Right lobe of liver (tissue), 6 donors: ENCODE results near the gene NEDD4L. TPM values are rescaled to one million over a fixed set of nuclear protein-coding genes. Genes with fewer than 3 reads are reported as not detected.

Experiments
- ATAC-seq, 4 donors: fragments of 200-7000 bp; cut with Tn5 transposase; one replicate each; pipeline ENCODE4 v1.9.1; 2020; ENCODE audit warnings: mild to moderate bottlenecking in 4 of 4, moderate library complexity in 4 of 4
- DNase-seq, 3 donors: peaks; one replicate each; pipeline ENCODE4 v3.0.0-alpha.2; 2020
- H3K27ac ChIP-seq, 3 donors: fragments of 200-600 bp; one replicate each; pipeline ENCODE4 v1.8.0; 2022
- H3K27me3 ChIP-seq, 2 donors: fragments of 200-600 bp; one replicate each; pipeline ENCODE4 v1.8.0; 2022
- H3K36me3 ChIP-seq, 4 donors: fragments of 200-600 bp; sonication (generic) in 1 of 4; one replicate each; pipeline versions ENCODE4 v1.5.1 to v1.8.0; 2017 to 2022; ENCODE audit warnings: control low read depth in 1 of 4
- H3K4me1 ChIP-seq, 4 donors: fragments of 200-600 bp; sonication (generic) in 1 of 4; one replicate each; pipeline versions ENCODE4 v1.5.1 to v1.8.0; 2017 to 2022; ENCODE audit warnings: control low read depth in 1 of 4
- H3K4me3 ChIP-seq, 3 donors: fragments of 200-600 bp; one replicate each; pipeline ENCODE4 v1.8.0; 2022
- H3K9me3 ChIP-seq, 4 donors: fragments of 200-600 bp; sonication (generic) in 1 of 4; one replicate each; pipeline versions ENCODE4 v1.5.1 to v1.8.0; 2017 to 2022; ENCODE audit warnings: control low read depth in 1 of 4
- POLR2A ChIP-seq: fragments of 450-650 bp; IDR thresholded peaks from one replicate; pipeline ENCODE4 v1.6.1; 2017; ENCODE audit warnings: antibody characterized with exemption, mild to moderate bottlenecking
- WGBS: methylation state at CpG from one replicate; pipeline ENCODE4 v1.1.6; 2018; ENCODE audit warnings: low coverage, low lambda C conversion rate; ENCODE audit not compliant: insufficient coverage; ENCODE audit errors: missing lambda C conversion rate; 5-methylcytosine and 5-hydroxymethylcytosine counted together
- intact Hi-C, 2 donors: fragments of 100-400 bp; cut with DNase I; formaldehyde crosslinking; loops; one replicate each; pipeline versions ENCODE4 v1.11.2 to v1.14.1; 2022
- total RNA-seq, 6 experiments: library from RNA; depleted of rRNA in 2 of 6; stranded (reverse); fragments of >200 nt in 2 of 6; fragmentation: NEBNext Ultra II Directional in 3 of 6; extraction: Animal tissue kit (Norgen Biotek cat#: 25700) in 3 of 6; gene quantifications; one replicate each; pipeline versions ENCODE4 v1.1.0 to v1.2.4, GENCODE V29; 2016 to 2023
- TF ChIP-seq, protein P1 (sequence below), 4 donors: fragments of 200-600 bp in 3 of 4; fragments of 450-650 bp in 1 of 4; IDR thresholded peaks; one replicate each; pipeline versions ENCODE4 v1.5.1 to v1.8.0; 2016 to 2022; ENCODE audit warnings: antibody characterized with exemption in 4 of 4, mild to moderate bottlenecking in 2 of 4
- donor health status: DM: no; HTN: yes; CAD: no.
- donor health status: DM: no; HTN: no; CAD: no.
- donor health status: DM: no; HTN: no; CAD: no.
- donor health status: DM: no; HTN: yes; CAD: no.
- donor health status: DM: no; HTN: yes; CAD: no.

Gene NEDD4L
- total RNA-seq, 6 experiments from 2014 or later, result 21.5 to 41.0 (median 33.2) TPM

DNA sequence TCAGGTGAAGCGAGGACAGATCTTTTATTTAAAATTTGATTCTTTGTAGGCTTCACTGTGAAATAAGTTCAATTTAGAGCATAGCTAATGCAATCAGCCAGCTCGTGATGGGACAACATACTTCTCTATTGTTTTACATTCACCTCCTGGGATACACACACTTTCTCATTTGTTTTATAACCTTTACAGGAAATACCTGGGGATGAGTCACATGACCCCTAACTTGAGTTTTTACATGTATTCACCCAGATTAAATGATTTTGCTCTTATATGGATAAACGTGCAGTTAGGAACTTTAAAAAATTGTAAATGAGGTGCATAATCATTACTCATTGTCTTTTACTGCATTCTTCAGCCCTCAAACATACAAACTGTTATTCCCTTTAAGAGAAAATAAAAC, 152.1 kb downstream of the NEDD4L start:
- Histone ChIP-seq H3K27me3 (no peaks in the 10 kb centered on the region), H3K4me3 (no peak overlapping the region), H3K9me3 (no peaks in the 10 kb centered on the region), H3K27ac (no peak overlapping the region), H3K4me1 (peaks cover 0 to 9% (median 0%) of the 10 kb centered on the region in 4 donors), H3K36me3 (no peaks in the 10 kb centered on the region)
- no peak for ATAC-seq
- TF ChIP-seq POLR2A, result no peak
- TF ChIP-seq, protein P1, sequence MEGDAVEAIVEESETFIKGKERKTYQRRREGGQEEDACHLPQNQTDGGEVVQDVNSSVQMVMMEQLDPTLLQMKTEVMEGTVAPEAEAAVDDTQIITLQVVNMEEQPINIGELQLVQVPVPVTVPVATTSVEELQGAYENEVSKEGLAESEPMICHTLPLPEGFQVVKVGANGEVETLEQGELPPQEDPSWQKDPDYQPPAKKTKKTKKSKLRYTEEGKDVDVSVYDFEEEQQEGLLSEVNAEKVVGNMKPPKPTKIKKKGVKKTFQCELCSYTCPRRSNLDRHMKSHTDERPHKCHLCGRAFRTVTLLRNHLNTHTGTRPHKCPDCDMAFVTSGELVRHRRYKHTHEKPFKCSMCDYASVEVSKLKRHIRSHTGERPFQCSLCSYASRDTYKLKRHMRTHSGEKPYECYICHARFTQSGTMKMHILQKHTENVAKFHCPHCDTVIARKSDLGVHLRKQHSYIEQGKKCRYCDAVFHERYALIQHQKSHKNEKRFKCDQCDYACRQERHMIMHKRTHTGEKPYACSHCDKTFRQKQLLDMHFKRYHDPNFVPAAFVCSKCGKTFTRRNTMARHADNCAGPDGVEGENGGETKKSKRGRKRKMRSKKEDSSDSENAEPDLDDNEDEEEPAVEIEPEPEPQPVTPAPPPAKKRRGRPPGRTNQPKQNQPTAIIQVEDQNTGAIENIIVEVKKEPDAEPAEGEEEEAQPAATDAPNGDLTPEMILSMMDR (IDR thresholded peaks at IDR 0.05), result no peak
- WGBS, result 73% methylated on average over 3 of the region's 3 CpGs
- intact Hi-C loops, result no loop called here
- no peak for DNase-seq

DNA sequence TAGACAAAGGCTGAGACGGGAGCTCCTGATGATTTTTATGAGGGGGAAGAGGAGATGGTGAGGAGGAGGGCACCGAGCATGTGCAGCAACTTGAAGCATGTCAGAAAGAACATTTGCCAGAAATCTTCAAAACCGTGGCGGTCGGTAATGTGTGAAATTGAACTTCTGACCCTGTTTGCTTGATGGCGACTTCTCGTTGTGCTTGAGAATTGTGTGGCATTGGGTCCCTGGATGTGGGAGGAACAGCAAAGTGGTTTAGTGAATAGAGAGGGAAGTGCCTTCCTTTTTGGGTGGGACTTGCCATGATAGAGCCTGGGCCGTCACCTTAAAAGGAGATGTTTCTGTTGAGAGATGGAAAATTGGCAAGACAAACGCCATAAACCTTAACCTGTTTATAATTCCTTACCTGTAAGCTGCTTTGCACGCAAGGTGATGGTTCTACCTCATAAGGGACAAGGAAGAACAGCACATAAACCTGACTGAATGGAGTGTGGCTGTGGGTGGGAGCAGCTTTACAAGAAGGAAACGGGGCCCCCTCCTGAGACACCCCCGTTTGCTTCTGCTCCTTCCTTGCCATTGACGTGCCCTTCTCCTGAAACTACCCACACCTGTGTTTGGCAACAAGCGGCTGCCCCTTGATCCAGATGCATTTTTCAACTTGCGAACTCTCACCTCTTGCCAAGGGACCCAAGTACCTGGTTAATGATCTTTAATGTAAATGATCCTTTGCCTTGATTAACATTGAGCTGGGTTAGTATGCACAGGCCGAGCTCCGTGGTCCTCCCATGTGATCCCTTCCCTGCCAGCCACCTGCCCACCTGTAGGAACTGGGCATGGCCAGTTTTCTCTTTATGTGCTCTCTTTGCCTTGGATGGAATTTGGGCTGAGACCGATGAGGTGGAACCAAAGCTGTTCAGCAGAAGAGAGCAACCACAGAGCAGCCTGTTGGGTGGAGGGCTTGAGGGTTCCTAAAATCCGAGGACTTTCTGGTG, 153.2 kb downstream of the NEDD4L start:
- WGBS, result 77% methylated on average over 15 of the region's 19 CpGs
- ATAC-seq (no peak), DNase-seq (no peak)
- no peak overlapping the region for H3K27ac ChIP-seq
- no peaks in the 10 kb centered on the region for H3K27me3 ChIP-seq
- H3K36me3 ChIP-seq, result no peaks in the 10 kb centered on the region
- H3K9me3 ChIP-seq, result no peaks in the 10 kb centered on the region
- H3K4me3 ChIP-seq, result no peak overlapping the region
- H3K4me1 ChIP-seq, result peaks cover 0 to 9% (median 0%) of the 10 kb centered on the region in 4 donors
- TF ChIP-seq POLR2A, result no peak
- TF ChIP-seq, protein P1 (IDR thresholded peaks at IDR 0.05), result no peak
- intact Hi-C loops, result no loop called here

DNA sequence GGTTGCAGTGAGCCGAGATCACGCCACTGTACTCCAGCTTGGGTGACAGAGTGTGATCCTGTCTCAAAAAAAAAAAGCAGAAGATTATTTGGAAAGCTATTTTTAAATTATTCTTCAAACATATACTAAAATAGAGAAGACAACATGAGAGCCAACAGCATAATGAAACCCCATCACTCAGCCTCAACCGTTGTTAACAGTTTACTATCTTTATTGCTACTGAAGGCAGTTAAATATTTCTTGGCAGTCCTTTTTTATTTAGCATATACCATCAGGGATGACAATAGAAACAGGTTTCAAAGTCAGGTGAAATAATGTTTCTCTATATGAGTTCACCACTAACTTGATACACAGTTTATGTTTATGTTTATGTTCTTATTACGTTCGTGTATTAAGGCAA, 157.2 kb downstream of the NEDD4L start:
- DNase-seq (no peak), ATAC-seq (no peak)
- H3K27ac ChIP-seq, result no peak overlapping the region
- no peaks in the 10 kb centered on the region for H3K36me3 ChIP-seq
- H3K4me3 ChIP-seq, result no peak overlapping the region
- 90% methylated on average over 5 of the region's 5 CpGs for WGBS
- H3K4me1 ChIP-seq, result no peaks in the 10 kb centered on the region
- TF ChIP-seq, protein P1 (IDR thresholded peaks at IDR 0.05), result no peak
- TF ChIP-seq POLR2A, result no peak
- no peaks in the 10 kb centered on the region for H3K27me3 ChIP-seq
- intact Hi-C loops, result no loop called here
- H3K9me3 ChIP-seq, result no peaks in the 10 kb centered on the region

DNA sequence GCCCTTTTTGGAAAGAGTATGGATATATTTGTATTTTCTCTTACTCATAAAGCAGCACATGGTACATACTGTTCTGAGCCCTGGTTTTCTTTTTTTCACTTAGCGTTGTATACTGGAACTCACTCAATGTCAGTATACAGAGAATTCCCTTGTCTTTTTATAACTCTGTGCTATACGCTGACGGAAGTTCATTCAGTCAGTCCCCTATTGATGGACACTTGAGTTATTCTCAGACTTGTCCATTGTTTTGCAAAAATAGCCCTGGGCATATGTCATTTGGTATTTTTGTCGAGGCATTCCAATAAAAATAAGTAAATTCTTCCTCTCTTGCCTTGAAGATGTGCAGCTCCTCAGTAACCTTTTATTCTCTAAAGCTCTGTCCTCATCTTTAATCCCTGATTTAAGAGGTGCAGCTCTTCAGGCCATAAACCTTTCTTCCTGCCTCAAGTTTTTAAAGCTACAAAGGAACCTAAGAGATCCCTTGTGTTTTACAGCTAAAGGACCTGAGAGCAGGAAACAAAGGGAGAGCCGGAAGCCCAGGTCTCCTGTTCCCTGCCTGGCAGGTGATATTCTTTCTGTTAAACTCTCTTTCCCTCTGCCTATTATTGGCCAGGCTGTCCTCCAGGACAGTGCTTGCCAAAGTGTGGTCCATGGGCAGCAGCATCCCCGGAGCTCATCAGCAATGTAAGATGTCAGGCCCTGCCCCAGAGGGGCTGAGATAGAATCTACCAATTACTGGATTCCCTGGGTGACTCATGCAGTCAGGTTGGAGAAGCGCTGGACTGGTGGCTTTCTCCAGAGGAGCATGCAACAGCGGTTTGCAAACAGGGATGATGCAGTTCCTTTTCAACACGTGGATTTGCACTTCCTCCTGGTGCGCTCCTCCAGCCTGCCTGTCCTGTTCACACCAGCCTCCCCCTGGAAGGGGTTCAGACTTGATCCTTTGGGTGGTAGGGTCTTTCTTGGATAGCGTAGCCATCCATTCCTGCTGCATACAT, 158.0 kb downstream of the NEDD4L start:
- H3K27ac ChIP-seq, result no peak overlapping the region
- intact Hi-C loops, result no loop called here
- H3K9me3 ChIP-seq, result no peaks in the 10 kb centered on the region
- WGBS, result 83% methylated on average over 6 of the region's 11 CpGs
- peak in 1 of 4 donors; percentile 57 for ATAC-seq
- no peaks in the 10 kb centered on the region for H3K27me3 ChIP-seq
- H3K4me1 ChIP-seq, result peaks cover 0 to under 1% (median 0%) of the 10 kb centered on the region in 4 donors
- no peak for DNase-seq
- H3K4me3 ChIP-seq, result no peak overlapping the region
- no peak for TF ChIP-seq POLR2A
- H3K36me3 ChIP-seq, result no peaks in the 10 kb centered on the region
